SHP77 (cell line): ENCODE data around the gene DCUN1D2.
A peak's percentile ranks its signal among the peaks of the same experiment; 100 is the strongest.
"Not testable (repeated sequence)": the region's sequence is repeated elsewhere in the genome, so short reads cannot be mapped to it uniquely, and the experiment has no call there.

Experiments
- DNase-seq, 2 experiments: peaks; one replicate each; lab custom pipeline; 2025; lab: John Stamatoyannopoulos, UW

Gene DCUN1D2

DNA sequence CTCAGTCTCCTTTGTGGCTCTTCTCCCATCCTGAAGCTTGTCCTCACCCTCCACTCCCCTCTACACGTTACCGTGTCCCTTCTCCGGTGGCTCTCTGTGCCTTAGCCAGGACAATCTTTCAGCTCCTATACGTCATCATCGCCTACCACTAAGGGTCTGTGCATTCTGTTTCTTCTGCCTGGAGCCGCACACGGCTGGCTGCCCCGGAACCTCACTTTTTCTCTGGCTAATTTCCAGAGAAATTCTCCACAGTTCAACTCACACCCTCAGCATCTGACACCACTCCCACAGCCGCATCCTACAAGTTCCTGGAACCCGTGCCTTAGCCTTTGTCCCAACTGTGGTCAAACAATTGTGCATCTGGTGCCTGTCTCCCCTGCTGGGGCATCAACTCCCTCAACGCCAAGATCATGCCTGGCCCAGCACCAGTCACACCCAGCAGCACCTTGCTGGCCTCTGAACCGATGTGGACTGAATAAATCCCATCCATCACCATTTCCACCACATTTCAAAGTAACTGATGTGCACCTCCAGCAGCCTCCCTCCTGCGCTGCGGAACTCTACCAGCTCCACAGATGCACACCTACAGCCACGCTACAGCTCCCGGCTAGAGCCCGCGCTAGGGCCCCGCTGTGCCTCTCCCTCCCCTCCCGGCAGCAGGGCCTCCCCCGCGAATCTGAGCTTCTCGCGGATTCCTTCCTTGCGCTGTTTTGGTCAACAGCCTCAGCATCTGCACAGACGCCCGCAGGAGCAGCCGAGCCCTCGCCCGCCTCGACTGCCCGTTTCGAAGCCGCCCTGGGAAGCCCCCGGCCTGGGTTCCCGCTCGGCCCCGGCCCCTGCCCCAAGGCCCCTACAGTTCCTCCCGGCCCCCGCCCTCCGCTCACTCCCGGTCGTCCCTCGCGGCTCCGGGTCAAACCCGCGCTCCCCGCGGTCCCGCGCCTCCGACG, 689 bp downstream of the DCUN1D2 start:
- peak; percentile 50 to 52 for DNase-seq

- DNase-seq: peak in 1 of 2 experiments; percentile 28
Observed at GRCh38 chr13:113489171-113489548, 1.4 kb downstream of the DCUN1D2 start.

DNA sequence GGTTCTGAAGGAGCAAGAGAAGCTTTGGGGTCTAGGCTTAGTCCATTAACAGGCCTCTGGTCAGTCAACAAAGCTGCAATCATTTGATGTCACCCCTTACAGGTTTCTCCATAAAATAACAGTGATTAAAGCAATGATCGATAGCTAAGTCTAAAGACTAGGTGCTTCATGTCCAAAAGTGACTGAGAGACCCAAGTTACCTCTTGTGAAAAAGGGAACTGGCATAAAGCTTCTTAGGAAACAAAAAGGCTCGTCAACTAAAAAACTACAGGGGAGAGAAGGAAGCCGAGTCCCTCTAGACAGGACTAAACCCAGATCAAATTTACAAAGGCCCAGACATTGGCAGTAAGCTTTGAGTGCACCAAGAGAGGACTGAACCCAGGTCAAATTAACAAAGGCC, 2.2 kb downstream of the DCUN1D2 start:
- DNase-seq: no peak

- no peak for DNase-seq
Observed at GRCh38 chr13:113486698-113487097, 3.8 kb downstream of the DCUN1D2 start.

DNA sequence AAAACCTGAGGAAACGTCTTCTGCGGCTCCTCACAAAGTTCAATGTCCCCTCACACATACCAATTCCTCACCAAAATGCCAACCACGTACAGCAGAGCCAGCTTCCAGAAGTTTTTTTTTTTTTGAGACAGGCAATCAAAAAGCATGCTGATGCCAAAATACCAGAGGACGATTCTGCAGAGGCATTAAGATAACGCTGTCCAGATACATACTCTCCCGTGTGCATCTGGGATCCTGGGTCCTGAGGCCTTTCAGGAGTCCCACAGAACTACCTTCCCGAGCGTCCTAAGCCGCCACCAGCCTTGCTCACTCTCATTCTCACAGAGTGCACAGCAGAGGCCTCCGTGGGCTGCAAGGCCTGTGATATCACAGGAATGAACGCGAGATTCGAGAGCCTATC, 5.0 kb downstream of the DCUN1D2 start:
- no peak for DNase-seq

- DNase-seq: no peak
Observed at GRCh38 chr13:113483504-113484293, 6.8 kb downstream of the DCUN1D2 start.

- no peak for DNase-seq
Observed at GRCh38 chr13:113483081-113483480, 7.4 kb downstream of the DCUN1D2 start.

GRCh38 chr13:113479179-113479578, 11.3 kb downstream of the DCUN1D2 start:
- DNase-seq: no peak

GRCh38 chr13:113477724-113478123, 12.8 kb downstream of the DCUN1D2 start:
- no peak for DNase-seq

DNA sequence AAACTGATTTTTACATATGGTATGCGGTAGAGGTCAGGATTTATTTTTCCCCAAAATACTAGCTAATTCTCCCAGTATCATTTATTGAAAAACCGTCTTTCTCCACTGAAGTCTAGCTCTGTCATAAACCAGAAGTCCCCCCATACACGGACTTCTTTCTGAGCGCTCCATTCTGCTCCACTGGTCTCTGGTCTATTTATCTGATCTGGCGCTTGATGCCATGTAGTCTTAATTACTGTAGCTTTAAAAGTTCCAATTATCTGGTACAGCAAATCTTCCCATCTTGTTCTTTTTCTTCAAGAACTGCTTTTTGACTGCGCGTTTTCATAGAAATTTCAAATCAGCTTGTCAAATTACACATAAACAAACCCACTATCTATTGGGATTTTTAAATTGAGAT, 13.7 kb downstream of the DCUN1D2 start:
- DNase-seq: no peak

- no peak for DNase-seq
Observed at GRCh38 chr13:113475911-113476310, 14.6 kb downstream of the DCUN1D2 start.

GRCh38 chr13:113475280-113475679, 15.2 kb downstream of the DCUN1D2 start:
- DNase-seq: no peak

DNA sequence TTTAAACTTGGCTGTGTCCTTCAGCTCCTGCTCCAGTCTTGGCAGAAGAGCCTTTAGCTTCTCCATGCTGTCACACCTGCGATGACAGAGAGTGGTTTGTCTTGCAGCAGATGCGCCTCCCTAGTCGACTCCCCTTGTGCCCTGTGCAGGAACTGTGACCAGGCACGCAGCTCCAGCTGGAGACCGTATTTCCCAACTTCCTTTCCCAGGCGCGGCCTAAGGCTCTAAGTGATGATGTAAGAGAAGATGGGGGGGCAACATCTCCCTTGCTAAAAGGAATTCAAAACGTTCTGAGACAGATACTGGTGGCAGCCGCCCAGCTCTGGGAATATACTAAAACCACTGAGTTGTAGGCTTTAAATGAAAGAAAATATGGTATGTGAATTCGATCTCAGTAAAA, 16.3 kb downstream of the DCUN1D2 start:
- DNase-seq: no peak

DNA sequence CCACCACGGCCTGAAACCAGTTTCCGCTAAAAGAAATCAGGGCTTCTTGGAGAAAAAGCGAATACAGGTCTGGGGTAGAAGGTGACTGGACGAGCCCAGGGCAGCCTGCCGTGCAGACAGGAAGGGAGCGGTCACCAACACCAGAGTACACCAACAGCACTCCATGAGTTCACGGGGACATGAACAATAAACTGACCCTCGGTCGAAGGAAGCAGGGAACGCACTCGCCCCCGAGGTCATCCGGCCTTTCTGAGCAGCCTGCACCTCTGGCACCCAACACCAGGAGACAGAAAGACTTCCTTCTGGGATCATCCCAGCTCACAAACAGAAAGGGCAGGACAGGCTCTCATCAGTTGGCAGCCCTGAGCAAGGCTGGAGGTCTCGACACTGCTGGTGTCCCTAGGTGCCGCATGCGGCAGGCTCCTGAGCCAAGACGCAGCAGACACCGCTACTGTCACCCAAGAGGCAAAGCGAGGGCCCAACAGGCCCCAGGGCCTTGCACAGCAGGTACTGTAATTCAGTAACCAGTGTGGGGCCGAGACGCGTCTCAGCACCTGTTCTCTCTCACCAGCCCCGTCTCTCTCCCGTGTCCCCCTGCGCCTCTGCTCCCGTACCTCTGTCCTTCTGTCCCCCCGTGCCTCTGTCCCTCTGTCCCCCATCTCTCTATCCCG, 18.0 kb downstream of the DCUN1D2 start:
- DNase-seq: no peak

GRCh38 chr13:113471844-113472243, 18.7 kb downstream of the DCUN1D2 start:
- no peak for DNase-seq

DNA sequence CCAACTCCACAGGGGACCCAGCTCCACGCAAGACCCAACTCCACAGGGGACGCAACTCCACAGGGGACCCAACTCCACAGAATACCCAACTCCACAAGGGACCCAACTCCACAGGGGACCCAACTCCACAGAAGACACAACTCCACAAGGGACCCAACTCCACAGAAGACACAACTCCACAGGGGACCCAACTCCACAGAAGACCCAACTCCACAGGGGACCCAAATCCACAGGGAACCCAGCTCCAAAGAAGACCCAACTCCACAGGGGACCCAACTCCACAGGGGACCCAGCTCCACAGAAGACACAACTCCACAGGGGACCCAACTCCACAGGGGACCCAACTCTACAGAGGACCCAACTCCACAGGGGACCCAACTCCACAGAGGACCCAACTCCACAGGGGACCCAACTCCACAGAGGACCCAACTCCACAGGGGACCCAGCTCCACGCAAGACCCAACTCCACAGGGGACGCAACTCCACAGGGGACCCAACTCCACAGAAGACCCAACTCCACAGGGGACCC, 19.8 kb downstream of the DCUN1D2 start:
- DNase-seq: not testable (repeated sequence)

GRCh38 chr13:113470073-113470472, 20.4 kb downstream of the DCUN1D2 start:
- DNase-seq: no peak

GRCh38 chr13:113469582-113469981, 20.9 kb downstream of the DCUN1D2 start:
- no peak for DNase-seq

DNA sequence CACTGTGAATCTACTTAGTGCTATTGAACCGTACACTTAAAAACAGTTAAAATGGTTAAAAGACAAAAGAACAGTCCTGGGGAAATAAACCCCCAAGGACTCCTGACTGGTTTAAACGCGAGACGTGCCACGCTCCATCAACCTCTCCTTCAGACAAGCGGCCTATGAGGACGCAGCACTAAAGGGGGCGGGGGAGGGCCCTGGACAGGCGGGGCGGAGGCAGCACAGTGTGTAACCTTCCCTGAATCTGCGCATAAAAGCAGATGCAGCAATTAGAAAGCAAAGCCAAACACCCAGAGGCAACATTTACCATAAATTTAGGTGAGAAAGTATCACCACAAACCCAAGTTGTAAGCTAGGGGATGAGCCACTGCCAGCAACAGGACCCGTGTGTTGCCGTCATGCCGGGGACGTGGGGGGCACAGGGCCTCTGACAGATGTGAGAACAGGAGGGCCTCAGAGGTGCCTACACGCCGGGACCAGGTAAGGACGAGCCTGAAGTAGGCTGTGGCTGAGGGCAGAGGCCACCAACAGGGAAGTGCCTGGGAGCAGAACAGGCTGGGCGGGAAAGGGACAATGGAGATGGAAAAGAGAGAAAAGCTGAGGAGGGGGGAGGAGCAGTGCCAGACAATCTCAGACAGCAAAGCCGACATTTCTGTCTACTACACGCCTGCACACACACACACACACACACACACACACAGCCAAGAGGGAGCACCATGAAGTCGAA, 21.9 kb downstream of the DCUN1D2 start:
- DNase-seq: no peak

DNA sequence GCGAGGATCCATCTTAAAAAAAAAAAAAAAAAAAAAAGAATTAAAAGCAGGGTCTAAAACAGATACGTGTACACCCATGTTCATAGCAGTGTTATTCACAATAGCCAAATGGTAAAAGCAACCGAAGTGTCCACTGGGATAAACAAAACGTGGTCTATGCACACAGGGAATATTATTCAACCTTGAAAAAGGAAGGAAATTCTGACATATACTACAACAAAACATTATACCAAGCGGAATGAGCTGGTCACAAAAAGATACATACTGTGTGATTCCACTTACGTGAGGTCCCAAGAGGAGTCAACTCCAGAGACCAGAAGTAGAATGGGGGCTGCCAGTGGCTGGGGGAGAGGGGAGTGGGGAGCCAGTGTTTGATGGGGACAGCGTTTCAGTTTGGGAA, 22.5 kb downstream of the DCUN1D2 start:
- no peak for DNase-seq

- DNase-seq: no peak
Observed at GRCh38 chr13:113466383-113466782, 24.1 kb downstream of the DCUN1D2 start.

DNA sequence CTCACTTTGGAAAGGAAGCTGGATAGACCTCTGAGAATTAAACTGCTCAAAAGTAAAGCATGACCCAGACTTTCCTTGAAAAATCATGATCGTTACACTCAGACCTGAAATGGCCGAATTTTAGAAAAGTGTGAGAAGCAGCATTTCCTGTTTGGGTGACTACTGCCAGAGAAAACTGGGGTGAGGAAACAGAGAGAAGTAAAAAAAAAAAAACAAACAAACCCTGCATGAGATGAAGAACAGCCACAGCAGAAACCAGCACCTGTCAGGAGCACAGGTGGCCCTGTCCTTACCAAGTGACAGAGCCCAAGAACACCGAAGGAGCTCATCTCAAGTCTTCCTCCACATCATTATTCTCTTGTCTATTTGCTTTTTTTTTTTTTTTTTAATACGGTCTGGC, 25.2 kb downstream of the DCUN1D2 start:
- no peak for DNase-seq
